Stimulated activated CD8-positive, alpha-beta memory T cell treated with anti-CD3 and anti-CD28 coated beads, Interleukin-4, amount 100 ng/mL, for 1 hour (primary cell): Measurements from ENCODE around the gene LMBRD1.
"Not testable (repeated sequence)": the region's sequence is repeated elsewhere in the genome, so short reads cannot be mapped to it uniquely, and the experiment has no call there.

Source experiments
- DNase-seq, 2 donors: peaks; one replicate each; pipeline ENCODE4 v3.0.0-alpha.2; 2020; ENCODE audit warnings: low read depth in 2 of 2, low spot score in 1 of 2

LMBRD1 gene

DNA sequence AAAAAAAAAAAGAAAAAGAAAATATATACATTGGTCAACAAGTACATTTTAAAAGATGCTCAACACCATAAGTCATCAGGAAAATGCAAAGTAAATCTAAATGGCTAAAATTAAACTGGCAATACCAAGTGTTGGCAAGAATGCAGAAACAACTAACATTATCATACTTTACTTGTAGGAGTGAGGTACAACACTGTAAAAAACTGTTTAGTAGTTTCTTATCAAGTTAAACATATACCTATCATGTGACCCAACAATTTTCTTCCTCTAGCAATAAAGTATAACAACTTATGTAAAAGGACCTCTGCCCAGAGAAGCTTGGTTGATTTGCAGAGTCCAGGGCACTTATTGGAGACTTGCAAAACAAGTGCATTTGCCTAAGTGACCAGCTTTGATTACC lies 40.4 kb downstream of the LMBRD1 start:
- DNase-seq = no peak

DNA sequence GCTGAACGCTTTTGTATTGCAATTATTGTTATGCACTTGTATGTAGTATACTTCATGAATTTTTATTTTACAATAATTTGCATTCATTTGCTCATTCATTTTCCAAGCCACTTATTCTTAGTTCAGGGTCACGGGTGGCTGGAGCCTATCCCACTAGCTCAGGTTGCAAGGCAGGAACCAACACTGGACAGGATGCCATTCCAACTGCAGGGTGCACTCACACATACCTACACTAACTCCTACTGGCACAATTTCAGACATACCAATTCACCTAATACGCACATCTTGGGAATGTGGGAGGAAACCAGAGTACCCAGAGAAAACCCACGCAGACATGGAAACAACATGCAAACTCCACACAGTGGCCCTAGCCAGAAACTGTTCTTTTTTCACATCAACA lies 61.8 kb downstream of the LMBRD1 start:
- no peak for DNase-seq

DNA sequence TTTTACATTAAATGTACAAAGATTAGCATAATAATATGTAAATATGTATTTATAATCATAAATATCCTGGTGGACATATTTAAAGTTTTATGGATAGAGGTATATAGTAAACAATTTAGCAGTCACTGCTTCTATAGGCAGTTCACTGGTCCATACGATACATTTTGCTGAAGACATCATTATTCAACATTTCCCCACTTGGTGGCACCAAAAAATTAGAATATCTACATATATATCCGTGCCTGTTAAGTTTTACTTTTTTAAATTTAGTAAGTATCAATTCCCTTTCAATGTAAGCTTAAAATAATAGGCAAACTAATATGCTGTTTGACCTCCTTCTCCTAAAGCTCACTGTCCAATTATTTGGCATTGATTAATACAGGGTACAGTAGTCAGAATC lies 64.2 kb downstream of the LMBRD1 start:
- DNase-seq = no peak

DNA sequence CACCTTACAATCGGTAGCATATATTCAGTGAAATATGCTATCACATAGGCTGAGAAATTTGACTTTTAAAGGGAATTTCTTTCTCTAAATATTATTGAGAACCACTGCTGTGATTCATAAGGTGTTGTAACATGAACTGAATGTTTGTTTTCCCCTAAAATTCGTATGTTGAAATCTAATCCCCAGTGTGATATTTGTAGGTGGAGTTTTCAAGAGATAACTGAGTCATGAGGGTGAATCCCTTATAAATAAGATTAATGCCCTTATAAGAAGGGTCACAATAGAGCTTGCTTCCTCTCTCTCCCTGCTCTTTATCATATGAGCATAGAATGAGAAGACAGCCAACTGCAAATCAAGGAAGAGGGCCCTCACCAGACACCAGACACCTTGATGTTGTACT lies 64.8 kb downstream of the LMBRD1 start:
- DNase-seq = no peak

DNA sequence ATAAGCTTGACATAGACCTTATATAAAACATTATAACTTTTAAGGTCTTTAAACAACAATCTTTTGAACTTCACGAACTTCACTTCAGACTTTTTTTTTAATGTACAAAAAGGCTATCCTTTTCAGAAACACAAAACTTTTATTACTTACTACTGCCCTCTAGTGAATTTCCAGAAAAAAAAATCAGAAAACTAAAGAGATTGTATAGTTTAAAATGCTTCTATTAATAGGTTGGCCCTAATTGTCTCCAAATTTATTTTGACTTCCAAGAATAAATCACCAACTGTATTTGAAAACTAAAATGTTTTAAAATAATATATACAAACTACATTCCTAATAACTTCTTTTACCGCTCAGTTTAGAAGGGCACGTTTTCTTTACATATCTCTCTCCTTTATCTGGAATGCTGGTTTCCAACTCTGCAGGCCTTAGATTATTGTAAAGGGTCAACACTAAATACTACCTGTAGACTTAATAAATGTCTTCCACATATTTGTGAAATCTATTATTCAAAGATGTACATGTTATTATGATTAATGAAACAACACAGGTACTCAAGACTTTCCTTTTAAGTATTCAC lies 66.8 kb downstream of the LMBRD1 start:
- no peak for DNase-seq

DNA sequence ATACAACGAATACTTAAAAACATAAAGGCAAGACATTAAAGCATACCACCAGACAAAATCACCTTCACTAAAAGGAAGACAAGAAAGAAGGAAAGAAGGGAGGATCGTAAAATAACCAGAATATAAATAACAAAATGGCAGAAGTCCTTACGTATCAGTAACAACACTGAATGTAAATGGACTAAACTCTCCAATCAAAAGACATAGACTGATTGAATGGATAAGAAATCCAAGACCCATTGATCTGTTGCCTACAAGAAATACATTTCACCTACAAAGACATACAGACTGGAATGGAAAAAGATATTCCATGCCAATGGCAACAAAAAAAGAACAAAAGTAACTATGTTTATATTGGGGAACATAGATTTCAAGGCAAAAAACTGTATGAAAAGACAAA lies 74.1 kb downstream of the LMBRD1 start:
- DNase-seq = no peak

DNA sequence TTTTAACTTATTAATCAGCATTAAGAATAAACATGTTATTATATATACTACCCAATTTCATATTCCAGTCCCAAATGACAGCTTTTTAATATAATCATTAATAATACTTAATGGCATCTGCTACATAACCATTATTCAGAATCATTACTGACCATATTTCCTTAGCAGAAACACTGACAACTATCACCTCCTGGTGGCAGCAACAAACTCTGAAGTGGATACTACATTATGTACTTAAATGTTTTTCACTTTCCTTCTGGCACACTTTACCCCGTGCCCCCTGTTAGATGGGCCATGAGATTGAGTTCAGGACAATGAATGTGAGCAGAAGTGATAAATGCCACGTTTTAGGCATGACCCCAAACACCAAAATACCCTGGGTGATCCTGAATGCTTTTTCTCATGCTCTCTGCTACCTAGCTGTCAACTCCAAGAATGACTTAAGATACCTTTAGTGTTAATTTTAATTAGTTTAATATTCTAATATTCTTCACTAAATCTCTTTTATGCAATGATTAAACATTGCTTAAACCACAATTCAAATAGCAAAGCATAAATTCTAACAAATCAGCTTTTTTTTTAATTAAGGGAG lies 77.1 kb downstream of the LMBRD1 start:
- no peak for DNase-seq

DNA sequence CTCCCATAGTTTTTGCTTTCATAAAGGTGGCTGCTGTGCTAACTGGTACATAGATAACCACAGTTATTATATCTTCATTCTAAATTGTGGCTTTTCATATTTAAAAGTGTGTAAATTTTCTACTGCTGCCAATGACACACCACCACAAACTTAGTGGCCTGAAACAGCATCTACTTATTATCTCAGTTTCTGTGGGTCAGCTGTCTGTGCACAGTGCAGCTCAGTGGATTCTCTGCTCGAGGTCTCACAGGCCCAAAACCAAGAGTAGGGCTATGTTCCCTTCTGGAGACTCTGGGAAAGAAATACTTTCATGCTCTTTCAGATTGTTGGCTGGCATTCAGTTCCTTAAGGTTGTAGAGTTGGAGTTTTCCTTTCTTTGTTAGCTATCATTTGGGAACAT lies 90.1 kb downstream of the LMBRD1 start:
- DNase-seq = no peak

DNA sequence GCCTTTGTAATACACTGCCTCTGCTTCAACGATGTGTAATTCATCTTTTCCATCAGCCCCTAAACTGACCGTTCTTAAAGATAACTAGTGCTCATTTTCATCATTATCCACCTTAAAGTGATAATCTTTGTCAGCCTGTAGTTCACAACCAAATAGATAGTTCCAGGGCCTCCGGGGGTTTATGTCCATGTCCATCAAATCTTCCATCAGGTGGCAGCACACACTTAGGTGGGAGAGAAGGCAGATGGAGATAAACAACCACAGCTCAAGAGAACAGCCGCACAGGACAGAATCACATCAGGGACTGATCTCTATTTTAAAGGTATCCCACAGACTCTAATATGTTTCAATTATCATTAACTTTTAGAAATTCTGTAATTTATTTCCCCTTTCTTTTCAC lies 90.9 kb downstream of the LMBRD1 start:
- DNase-seq = no peak

DNA sequence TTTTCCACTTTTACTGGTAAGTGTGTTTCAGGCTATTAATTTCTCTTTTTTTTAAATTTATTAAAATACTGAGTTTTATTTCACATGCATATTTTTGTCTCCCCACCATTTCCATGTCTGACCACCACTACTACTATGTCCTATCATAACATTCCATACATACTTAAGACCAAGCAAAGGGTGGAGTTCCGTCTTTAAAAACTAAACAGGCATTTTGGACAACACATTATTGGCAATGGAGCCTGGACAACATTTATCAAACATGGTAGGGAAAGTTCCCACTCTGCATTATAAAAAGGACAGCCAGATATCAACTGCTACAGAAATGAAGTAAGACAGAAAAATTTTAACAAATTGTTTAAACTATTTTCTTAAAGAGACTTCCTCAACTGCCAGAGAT lies 91.9 kb downstream of the LMBRD1 start:
- DNase-seq = no peak

DNA sequence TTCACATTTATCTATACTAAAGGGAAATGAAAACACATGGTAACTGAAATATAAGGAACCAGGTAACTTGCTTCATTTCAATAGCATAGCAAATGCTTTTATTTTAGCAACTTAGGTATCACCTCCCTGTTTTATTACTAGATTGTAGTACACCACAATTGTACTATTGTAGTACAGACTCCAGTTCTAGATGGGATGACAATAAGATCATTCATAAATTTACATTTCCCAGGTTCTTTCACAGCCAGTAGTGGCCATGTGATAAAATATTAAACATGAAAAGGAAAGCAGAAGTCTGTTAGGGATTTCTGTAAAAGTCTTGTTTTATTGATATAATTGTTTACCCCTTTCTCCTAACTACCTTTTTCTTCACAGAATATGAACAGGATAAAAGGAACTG lies 97.2 kb downstream of the LMBRD1 start:
- no peak for DNase-seq

DNA sequence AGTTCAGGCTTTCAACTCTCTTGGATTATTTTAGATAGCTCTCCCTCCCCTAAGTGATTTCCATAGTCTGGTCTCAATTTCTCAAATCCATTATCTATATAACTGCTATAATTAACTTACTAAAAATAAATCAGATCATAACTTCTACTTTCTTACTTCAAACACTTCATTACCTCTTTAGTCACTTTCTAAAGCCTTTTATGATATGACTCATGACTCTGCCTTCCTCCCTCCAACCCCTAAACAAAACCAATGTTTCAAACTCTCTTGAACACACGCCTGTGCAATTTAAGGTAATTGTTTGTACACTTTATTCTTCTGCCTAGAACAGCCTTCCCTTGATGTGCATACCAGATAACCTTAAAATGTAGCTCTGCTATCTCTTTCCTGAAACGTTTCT lies 100.5 kb downstream of the LMBRD1 start:
- DNase-seq = no peak

DNA sequence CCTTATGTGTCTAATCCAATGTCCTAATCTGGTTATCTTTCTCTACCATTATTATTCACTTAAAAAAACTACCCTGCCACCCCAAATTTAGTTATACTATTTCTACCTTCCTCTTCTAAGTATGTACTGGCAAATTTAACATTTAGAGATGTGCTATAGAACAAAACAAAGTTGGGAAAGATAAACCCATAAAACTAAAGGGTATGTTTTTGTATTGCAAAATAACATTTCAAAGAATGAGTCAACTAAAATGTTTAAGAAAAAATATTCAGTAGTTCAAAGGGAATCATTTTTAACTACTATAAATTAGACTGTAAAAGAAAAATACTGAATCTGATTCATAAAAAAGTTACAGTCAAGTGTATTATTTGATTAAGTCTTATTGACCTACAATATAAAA lies 103.0 kb downstream of the LMBRD1 start:
- no peak for DNase-seq

DNA sequence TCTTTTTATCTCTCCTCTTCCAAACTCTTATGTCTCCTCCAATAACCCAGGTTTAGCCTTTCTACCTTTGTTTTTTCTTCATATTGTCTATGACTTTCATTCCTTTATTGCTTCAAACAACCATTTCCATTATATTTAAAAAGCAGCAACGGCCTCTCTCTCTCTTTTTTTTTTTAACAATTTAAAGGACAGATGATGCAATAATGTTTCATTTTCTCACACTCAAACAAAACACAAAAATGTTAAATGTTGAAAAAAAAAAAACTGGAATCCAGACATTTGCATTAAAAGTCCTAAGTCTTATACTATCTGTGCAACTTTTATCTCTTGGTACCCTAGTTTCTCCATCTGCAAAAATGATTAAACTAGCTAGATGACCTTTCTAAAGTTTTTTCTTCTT lies 105.8 kb downstream of the LMBRD1 start:
- DNase-seq = no peak

DNA sequence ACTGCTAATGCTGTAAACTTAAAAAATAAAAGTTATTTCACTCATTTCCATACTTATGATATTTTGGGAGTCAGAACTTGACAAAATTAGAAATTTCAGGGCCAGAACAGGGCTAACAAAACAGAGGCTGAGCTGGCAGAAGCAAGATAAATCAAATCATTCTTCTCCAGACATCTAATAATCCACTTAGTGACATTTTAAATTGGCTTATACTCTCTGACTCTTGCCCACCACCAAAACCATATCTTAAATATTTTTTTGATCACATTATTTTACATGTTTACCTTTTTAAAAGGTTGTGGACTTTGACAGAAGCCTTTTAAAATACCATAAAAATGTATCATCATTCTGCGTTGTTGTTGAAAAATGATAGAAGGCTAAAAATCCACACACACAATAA lies 116.5 kb downstream of the LMBRD1 start:
- DNase-seq = no peak

DNA sequence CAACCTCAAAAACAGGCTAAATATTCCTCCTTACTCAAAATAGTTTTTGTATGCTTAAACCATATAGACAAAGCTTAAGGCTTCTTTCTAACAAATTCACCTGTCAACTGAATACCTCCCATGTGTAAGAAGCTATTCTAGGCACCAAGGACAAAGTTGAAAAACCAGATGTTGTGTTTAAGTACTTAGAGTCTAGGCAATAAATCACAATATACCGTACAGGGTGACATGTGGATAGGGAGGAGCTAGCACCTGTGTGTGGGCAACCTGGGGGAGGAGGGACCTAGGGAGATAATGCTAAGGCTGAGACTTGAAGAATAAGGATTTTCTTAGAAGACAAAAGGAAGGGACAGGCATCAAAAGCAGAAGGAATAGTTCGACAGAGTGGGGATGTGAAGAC lies 123.5 kb downstream of the LMBRD1 start:
- DNase-seq = no peak

DNA sequence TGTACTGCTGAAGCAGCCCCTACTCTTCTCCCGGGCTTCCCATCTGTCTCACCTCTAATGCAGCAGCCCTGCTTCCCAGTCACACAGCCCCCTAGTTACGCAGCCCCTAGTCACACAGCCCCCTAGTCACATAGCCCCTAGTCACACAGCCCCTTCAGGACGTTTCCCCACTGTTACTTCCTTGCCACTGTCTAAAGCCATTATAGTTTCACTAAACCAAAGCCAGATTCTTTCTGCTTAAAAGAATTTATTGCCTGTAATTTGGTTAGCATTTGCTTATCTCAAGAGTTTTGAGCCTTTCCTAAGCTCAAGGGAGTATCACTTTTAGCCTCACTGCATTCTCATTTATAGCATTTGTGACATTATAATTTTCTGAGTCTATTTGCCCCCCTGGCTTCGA lies 127.9 kb downstream of the LMBRD1 start:
- DNase-seq = no peak

DNA sequence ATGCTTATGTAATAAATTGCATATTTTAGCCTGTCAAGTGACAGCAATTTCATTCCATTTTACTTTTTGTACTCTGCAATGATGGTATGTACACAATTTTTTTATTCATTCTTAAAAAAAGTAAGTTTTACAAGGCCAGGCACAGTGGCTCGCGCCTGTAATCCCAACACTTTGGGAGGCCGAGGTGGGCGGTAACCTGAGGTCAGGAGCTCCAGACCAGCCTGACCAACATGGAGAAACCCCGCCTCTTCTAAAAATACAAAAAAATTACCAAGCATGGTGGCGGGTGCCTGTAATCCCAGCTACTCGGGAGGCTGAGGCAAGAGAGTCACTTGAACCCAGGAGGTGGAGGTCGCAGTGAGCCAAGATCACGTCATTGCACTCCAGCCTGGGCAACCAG lies 130.0 kb downstream of the LMBRD1 start:
- not testable (repeated sequence) for DNase-seq

DNA sequence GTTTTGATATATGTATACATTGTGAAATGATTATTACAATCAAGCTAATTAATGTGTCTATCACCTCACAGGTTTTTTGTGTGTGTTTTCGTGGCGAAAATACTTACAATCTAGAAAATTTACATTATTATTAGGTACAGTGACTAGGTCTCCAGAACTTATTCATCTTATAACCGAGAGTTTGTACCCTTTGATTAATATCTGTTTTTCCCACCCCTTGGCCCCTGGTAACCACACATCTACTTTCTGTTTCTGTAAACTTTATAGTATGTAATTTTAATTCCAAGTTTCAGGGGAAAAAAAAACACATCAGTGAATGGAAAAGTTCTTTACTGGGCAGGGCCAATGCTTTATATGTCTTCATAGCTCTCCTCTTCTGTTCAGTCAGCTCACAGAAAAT lies 131.4 kb downstream of the LMBRD1 start:
- DNase-seq = no peak

DNA sequence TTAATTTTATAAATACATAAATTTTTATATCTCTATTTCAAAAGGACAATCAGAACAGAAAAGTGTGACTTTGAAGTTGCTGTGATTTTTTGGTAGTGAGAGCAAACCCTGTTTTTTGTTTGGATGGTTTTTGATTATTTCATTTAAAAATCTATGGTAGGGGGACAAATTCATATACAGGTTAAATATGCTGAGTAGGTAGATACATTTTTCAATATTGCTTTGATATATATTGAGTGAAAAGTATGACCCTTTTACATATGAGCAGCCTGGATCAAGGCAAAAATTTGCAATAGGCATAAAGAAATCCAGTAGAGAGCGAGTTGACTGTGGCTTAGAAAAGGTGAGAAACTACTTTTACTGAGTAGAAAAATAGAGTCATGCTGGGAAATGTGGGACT lies 132.3 kb downstream of the LMBRD1 start:
- no peak for DNase-seq

DNA sequence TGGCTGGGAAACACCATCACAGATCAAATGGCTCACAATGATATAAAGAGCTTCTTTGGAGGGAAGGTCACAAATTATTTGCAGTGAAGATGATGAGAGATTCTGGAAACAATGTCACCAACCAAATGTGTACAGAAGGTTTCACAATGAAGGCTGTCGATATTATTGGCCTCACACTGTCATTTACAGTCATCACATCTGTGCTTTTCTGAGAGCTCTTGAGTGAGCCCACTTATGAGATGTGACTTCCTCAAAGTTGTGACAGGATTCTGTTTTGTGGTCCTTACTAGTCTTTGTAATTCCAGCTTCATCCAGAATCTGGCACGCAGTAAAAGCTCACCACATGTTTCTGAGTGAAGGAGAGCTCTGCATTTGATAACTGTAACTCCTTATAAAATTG lies 133.6 kb downstream of the LMBRD1 start:
- no peak for DNase-seq

DNA sequence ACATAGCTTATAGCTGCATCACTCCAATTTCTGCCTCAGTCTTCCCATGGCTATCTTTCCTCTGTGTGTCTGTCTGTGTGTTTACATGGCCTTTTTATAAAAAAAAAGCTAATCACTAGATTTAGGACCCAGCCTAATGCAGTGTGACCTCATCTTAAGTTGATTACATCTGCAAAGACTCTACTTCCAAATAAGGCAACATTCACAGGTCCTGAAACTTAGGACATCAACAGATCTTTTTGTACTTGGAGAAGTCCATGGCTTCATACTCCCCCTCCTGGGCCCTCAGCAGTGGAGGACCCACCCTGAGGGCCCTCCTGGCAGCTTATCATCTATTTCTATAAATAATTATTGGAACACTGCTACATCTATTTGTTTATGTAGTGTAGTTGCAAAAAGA lies 146.1 kb downstream of the LMBRD1 start:
- no peak for DNase-seq

DNA sequence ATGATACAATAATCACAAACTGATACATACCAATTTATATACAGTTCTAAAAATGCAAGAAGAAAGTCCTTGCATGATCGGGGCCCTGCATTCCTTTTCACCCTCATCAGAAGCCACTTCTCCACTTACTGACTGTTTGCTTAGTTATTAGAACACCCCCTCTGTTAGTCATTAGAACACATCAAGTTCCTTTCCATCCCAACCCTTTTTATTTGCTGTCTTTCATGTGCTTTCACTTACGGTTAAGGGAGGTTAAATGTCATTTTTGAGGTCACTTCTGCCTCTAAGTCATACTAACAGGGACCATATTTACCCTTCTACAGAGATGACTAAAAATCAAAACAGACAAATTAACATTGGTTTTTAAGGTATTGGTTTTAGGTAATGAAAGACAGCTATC lies 149.1 kb downstream of the LMBRD1 start:
- no peak for DNase-seq

DNA sequence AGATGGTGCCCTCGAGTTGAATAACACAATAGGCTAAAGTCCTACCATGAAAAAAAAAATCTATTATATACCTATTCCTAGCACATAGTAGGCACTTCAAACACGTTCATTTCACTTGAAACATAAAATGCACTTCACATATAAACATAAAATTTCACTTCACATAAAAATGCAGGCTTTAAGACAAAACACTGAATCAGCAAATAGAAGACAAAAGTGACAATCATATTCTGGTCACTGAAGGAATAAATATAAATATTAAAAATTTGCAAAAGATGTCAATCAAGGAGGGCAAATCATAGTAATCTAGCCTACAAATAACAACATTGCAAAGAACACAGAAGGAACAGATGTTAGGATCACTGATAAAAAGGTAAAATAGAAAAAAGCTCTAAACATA lies 153.1 kb downstream of the LMBRD1 start:
- DNase-seq = no peak
